COR-L47 (cell line): Measurements from ENCODE around the gene TULP4.
"Not testable (repeated sequence)": the region's sequence is repeated elsewhere in the genome, so short reads cannot be mapped to it uniquely, and the experiment has no call there.

Experiments used
- DNase-seq: peaks from one replicate; lab custom pipeline; 2025; lab: John Stamatoyannopoulos, UW

Gene TULP4

GRCh38 chr6:158328952-158329351 is 16.7 kb downstream of the TULP4 start:
- no peak for DNase-seq

DNA sequence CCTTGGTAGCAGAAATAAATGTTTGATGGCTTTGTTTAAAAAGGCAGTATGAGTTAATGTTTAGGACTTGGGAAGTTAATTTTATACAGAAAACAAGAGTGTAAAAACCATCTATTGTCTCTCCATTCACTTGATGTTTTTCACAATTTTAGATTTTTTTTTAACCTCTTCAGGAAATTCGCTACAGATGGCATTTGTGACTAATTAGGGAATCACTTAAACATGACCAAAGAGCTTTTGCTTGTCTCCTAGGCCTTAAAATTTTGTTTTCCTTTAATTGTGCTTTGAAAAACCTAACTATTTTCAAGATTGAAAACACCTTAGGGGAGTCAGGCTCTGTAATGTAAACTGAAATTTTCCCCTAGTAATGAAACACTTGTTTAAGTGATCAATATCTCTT is 17.3 kb downstream of the TULP4 start:
- no peak for DNase-seq

DNA sequence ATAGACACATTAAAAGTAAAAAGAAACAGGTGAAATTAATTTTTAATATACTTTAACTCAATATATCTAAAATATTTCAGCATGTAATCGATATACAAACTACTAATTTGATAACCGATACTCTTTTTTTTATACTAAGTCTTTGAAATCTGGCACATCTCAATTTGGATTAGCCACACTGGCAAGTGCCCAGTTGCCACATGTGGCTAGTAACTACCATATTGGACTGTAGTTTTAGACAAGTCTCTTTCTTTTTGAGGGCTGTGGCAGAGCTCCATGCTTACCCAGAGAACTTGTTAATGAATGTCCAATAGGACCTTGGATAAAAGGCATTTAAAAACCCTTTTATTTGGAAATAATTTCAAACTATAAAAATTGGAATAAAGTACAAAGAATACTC is 17.8 kb downstream of the TULP4 start:
- no peak for DNase-seq

DNA sequence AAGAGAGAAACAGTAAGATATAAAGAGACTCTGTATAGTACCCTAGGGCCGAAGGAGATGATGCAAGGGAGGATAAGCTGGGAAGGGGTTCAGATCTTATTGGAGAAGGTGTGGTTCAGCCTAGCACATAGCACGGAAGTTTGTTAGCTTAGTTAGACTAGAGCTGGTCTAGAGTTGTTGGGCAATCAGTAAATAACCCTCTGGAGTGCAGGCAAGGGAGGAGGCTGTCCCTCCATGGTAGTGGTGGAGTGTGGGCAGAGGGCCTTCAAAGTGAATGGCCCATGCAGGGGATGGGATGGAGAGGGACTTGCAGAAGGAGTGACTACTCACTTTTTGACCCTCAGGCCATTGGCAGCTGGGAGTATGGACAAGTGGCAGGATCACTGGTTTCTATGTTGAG is 20.0 kb downstream of the TULP4 start:
- DNase-seq: no peak

GRCh38 chr6:158333094-158333493 is 20.8 kb downstream of the TULP4 start:
- no peak for DNase-seq

DNA sequence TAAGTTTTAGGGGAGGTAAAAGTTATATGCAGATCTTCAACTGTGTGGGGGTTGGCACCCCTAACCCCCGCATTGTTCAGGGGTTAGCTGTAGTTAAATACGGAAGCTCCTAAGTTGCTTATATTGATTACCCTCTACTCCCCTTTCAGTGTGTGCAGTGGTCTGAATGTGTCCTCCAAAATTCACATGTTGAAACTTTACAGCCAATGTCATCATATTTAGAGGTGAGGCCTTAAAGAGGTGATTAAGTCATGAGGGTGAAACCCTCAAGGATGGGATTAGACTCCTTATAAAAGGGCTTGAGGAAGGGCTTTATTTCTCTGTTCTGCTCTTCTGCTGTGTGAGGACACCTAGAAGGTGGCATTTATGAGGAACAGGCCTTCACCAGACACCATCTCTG is 22.3 kb downstream of the TULP4 start:
- DNase-seq: no peak

GRCh38 chr6:158337332-158337731 is 25.1 kb downstream of the TULP4 start:
- DNase-seq: no peak

DNA sequence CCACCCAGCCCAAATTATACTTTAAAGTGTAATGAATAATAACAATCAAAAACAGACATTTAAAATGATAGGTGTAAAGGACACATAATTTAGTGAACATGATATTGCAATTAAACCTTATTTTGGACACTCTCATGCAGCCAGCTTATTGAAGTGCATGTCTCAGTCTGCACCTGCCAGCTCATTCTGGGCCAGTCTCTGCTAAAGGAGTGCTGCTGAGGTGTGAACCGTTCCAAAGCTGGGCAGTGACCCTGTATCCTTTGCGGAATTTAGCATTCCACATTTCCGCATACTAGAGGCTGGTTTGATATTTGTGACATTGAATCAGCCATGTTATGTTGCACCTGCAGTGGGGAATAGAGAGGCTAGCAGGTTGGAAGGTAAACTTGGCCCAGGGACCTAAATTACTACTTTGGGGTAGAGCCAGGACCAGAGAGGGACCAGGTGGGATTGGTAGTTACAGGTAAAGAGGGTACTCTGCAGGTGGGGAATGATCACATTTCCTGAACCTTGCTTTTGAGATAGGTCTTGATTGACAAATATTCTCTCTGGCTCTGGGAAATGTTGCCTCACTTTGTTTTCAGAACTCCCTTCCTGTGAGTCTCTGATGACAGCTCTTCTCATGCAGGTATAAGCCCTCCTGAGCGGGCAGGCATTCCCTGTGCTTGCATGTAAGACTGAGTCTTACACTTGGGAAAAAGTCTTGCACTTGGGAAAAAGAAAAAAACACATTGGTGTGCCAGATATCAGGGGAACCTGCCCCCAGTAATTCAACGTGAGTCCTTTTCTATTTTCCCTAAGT is 26.2 kb downstream of the TULP4 start:
- no peak for DNase-seq

DNA sequence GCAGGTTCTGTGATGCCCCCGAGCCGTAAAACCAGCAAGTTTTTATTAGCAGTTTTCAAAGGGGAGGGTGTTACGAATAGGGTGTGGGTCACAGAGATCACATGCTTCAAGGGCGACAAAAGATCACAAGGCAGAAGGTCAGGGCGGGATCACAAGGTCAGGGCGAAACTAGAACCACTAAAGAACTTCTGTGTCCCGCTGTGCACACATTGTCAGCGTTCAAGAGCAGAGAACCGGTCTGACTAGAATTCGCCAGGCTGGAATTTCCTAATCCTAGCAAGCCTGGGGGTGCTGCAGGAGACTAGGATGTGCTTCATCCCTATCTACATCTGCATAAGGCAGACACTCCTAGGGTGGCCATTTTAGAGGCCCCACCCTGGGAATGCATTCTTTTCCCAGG is 26.9 kb downstream of the TULP4 start:
- not testable (repeated sequence) for DNase-seq

DNA sequence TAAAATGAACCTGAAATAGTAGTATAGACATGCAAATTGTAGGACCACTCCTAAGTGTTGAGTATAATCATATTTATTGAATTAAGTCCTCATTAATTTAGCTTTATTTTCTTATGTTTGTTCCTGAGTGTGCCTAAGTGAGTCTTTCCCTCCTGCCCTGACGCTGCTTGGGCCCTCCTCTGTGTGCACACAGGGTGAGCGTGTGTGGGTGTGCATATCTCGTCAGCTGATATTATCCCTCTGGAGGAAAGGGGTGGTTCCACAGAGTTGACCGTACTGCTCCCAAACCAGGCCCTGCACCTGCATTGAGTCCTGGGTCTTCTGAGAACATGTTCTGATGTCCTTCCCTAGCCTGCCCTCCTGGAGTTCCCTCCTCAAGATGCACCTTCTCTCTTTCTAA is 28.0 kb downstream of the TULP4 start:
- DNase-seq: no peak

DNA sequence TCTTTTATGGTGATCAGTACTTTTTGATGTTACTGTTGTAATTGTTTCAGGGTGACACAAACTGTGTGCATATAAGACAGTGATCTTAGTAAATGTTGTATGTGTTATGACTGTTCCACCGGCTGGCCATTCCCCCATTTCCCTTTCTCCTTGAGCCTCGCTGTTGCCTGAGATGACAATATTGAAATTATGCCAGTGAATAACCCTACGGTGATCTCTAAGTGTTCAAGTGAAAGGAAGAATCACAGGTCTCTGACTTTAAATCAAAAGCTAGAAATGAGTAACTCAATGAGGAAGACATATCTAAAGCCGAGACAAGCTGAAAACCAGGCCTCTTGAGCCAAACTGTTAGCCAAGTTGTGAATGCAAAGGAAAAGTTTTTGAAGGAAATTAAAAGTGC is 32.3 kb downstream of the TULP4 start:
- no peak for DNase-seq

DNA sequence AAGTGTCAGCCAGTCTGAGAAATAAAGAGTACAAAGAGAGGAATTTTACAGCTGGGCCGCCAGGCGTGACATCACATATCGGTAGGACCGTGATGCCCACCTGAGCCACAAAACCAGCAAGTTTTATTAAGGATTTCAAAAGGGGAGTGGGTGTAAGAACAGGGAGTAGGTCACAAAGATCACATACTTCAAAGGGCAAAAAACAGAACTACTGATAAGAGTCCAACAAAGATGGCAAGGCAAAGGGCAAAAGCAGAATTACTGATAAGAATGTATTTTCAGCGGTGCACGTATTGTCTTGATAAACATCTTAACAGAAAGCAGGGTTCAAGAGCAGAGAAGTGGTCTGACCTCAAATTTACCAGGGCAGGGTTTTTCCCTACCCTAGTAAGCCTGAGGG is 33.2 kb downstream of the TULP4 start:
- DNase-seq: not testable (repeated sequence)

GRCh38 chr6:158347335-158347734 is 35.1 kb downstream of the TULP4 start:
- DNase-seq: no peak

DNA sequence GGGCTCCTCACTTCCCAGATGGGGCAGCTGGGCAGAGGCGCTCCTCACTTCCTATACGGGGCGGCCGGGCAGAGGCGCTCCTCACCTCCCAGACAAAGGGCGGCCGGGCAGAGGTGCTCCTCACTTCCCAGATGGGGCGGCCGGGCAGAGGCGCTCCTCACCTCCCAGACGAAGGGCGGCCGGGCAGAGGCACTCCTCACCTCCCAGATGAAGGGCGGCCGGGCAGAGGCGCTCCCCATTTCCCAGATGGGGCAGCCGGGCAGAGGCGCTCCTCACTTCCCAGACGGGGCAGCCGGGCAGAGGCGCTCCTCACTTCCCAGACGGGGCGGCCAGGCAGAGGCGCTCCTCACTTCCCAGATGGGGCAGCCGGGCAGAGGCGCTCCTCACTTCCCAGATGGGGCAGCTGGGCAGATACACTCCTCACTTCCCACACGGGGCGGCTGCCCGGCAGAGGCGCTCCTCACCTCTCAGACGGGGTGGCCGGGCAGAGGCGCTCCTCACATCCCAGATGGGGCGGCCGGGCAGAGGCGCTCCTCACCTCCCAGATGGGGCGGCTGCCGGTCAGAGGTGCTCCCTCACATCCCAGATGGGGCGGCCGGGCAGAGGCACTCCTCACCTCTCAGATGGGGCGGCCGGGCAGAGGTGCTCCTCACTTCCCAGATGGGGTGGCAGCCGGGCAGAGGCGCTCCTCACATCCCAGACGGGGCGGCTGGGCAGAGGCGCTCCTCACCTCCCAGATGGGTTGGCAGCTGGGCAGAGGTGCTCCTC is 36.7 kb downstream of the TULP4 start:
- not testable (repeated sequence) for DNase-seq

DNA sequence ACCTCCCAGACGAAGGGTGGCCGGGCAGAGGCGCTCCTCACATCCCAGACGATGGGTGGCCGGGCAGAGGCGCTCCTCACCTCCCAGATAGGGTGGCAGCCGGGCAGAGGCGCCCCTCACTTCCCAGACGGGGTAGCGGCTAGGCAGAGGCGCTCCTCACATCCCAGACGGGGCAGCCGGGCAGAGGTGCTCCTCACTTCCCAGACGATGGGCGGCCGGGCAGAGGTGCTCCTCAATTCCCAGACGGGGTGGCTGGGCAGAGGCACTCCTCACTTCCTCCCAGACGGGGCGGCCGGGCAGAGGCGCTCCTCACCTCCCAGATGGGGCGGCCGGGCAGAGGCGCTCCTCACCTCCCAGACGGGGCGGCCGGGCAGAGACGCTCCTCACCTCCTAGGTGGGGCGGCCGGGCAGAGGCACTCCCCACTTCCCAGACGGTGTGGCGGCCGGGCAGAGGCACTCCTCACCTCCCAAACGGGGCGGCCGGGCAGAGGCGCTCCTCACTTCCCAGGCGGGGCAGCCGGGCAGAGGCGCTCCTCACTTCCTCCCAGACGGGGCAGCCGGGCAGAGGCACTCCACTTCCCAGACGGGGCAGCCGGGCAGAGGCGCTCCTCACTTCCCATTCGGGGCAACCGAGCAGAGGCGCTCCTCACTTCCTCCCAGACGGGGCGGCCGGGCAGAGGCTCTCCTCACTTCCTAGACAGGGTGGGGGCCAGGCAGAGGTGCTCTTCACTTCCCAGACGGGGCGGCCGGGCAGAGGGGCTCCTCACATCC is 37.4 kb downstream of the TULP4 start:
- not testable (repeated sequence) for DNase-seq

GRCh38 chr6:158350731-158351130 is 38.5 kb downstream of the TULP4 start:
- DNase-seq: not testable (repeated sequence)

- DNase-seq: no peak
Observed at GRCh38 chr6:158353883-158354877, 41.9 kb downstream of the TULP4 start.

- no peak for DNase-seq
Observed at GRCh38 chr6:158356586-158357546, 44.6 kb downstream of the TULP4 start.

DNA sequence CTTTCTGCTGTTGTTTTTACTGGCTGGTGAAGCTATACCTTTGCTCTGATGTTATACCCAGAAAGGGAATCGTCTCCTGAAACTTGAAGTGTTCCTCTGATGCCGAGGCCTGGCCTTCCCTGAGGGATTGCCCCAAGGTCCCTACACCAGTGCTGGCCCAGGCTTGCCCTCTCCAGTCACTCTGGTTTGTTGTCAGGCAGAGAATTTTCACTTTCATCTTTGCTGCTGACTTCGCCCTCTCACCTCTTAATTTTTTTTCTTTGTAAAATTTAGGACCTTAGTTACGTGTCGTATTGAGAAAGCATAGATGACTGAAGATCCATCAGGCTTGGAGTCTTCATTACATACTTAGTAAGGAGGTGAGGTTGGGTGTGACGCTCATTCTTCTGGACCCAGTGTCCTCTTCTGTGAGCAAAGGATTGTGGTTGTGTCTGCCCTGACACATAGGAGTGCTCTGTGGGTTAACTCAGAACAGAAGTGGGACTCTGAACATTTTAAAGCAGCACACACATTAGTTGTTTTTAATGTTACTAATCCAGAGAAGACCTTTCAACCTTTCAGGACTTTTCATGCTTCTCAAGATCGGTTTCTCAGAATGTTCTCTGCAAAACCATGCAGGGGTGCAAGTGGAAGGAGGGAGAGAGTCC is 45.4 kb downstream of the TULP4 start:
- no peak for DNase-seq
